GM19452 (cell line): ENCODE results near the gene COMMD7.
A peak's percentile ranks its signal among the peaks of the same experiment; 100 is the strongest.

Source experiments
- ATAC-seq: cut with Tn5 transposase; IDR thresholded peaks from one replicate; pipeline ENCODE4 v1.9.1; 2021; ENCODE audit not compliant: unreplicated experiment

The COMMD7 gene

DNA sequence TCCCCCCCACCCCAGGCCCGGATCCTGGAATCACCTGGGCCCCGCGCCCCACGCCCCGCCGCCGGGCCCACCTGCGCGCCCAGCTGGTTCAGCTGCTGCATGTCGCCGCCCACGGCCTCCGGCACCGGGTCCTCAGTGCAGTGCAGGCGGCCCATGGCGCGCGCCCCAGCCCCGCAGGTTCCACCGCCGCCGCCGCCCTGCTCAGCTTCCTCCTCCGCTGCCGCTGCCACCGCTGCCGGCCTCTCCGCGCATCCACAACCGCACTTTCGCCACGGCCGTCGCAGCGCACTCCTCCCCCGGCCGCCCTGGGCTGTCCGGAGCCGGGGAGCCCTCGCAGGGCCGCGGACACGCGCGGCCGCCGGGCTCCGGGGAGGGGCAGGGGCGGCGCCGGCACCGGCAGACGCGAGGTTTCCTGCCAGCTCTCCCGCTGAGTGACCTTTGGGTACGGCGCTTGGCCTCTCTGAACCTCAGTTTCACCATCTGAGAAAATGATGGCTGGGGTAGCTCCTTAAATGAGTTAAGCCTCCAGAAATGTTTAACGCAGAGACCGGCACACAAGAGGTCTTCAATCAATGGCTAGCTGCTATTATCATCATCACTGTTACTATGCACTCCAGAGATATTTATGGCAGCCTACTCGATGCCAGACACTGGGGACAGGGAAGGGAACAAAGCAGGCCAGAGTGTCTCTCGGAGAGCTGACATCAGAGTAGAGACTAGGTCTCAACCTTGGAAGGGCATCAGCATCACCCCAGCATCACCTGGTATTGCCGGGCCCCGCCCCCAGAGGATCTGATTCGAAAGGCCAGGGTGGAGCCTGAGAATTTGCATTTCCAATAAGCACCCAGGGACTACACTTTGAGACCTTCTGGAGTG is at the start of gene COMMD7:
TSS of gene COMMD7 (minus strand) at position 231 of the 876 bp plus-strand sequence. CDS start at position 155, 76 bp downstream.
- ATAC-seq, result peak; percentile 57

DNA sequence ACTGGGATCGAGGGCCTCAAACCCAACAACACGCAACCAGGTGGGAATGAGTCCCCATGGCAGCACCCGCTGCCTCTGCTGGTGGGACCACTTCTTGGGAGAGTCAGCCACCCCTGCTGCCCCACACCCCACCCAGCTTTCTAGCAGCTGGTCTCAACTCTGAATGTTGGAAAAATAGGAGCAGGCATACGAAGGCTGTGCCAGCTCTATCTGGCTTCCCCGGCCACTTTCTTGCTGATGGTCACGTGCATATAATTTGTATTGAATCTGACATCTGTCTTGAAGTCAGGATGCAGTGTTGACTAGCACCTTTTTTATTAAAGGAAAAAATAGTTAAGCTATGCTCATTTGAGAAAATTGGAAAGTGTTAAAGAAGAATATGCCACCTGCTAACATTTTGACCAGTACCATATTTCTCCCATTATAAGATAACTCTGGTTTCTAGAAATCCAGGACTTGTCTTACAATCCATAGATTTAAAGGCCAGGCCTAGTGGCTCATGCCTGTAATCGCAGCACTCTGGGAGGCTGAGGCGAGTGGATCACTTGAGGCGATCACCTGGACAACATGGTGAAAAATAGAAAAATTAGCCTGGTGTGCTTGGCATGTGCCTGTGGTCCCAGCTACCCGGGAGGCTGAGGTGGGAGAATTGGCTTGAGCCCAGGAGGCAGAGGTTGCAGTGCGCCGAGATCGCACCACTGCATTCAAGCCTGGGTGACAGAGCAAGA is 49.6 kb upstream of the COMMD7 start:
- no peak for ATAC-seq

DNA sequence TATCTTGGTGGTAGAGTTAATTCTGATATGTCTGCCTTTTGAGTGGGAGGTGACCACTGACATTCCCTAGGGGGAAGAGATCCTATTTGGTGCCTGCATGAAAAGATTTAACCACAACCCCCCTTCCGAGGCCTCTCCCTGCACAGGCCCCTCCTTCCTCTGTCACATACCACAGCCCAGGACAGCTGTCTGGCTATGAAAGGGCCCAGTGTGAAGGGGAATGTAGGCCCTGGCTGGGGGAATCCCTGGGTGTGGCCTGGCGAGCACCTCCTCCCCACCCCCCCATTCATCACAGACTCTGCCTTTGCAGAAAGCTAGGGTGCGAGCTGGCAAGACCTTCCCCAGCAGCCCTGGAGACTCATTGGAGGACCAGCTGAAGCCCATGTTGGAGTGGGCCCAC is 49.0 kb upstream of the COMMD7 start:
- ATAC-seq, result peak; percentile 72

DNA sequence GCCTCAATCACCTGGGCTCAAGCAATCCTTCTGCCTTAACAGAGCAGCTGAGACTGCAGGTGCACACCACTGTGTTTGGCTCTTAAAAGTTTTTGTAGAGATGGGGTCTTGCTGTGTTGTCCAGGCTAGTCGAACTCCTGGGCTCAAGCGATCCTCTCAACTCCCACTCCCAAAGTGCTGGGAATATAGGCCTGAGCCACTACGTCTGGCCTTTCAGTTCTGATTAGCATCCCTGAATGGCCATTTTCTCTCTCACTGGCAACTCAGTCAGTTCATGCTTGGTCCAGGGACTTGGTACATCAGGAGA is 47.4 kb upstream of the COMMD7 start:
- ATAC-seq, result no peak

DNA sequence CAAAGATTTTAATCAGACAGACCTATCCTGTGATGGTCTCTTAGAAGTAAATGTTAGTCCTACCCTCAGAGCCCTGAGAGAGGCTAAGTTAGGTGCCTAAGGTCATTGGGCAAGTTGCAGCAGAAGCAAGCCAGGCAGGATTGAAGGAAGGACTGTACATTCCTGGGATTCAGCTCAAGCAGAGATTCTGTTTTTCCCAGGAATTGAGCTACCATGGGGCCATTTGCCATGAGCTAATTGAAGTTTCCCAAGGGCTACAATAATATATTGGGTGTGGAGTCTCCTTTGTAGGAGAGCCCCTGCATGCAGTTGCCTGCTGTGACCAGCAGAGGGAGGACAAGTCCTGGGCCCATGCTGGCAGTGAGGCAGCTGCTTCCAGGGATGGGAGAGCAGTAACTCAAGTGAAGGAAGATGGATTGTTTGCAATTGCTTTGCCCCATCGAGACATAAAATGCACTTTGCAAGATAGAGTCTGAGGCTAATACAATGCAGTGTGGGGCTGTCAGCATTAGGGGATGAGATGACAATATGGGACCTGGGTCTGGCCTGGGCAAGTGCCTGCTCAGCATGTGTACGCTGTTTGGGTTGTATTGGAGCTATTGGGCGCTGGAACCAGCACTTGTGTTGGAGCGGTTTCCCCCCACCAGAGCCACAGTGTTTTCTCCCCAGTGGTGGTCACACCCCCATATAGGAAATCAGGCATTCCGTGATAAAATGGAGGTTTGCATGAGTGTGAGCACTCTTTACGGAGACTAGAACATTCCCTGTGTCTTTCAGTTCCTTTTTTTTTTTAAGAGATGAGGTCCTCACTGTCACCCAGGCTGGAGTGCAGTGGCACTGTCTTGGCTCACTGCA is 46.9 kb upstream of the COMMD7 start:
- peak; percentile 49 for ATAC-seq

DNA sequence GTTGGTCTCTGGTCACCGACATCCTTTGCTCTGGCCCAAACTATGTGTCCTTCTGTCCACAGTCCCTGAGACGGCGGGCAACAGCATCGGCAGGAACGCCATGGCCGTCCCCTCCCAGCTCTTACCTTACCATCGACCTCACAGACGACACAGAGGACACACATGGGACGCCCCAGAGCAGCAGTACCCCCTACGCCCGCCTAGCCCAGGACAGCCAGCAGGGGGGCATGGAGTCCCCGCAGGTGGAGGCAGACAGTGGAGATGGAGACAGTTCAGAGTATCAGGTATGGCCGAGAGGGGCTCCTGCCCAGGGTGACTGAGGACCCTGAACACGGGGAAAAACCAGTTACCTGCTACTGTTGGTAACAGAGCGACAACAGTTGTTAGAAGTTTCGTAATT is 43.9 kb upstream of the COMMD7 start:
- ATAC-seq, result no peak

DNA sequence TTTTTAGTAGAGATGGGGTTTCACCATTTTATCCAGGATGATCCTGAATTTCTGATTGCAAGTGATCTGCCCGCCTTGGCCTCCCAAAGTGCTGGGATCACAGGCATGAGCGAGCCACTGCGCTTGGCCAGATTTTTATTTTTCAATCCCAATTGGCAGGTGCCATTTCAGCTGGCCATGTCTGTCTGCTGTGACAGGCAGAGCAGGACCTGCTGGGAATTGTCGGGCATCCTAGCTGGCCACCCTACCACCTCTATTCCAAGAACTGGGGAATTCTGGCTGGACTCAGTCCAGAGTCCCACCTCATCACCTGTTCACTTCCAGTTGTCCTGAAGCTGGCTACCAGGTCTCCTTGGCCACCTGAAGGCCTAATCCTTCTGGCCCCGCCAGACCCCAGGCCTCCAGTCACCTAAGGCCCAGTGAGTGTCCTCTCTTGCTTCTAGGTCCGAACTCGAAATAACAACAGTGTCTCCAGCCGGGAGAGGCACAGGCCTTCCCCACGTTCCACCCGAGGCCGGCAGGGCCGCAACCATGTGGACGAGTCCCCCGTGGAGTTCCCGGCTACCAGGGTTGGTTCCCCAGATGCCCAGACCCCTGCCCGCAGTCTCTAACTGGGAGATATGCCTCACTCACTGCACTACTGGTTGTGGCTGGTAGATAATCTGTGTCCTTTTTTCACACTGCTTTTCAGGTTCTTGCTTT is 42.9 kb upstream of the COMMD7 start:
- no peak for ATAC-seq

DNA sequence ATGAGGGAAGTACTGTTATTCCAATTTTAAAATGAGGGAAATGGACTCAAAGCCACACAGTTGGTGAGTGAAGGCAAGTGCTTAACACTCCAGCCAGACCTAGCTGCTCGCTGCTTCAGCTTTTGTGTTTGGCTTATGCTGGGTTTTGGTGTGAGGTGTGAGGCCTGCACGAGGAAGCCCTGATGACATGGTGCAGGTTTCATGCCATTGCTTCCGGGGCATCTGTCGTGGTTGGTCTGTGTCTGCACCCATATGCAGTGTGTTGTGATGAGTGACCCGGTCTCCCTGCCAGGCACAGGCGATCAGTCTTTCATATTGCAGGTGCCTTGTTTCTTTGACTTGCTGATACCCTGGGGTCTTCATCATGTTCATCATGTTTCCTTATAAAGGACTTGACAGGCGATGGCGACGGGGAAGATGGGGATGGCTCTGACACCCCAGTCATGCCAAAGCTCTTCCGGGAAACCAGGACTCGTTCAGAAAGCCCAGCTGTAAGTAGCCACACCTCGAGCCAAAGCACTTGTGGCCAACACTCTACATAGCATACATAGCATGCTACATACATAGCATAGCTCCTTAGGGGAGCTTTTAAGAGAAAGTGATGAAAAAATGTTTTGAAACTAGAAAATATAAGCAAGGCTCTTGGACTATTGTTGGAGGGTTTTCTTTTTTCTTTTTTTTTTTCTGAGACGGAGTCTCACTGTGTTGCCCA is 41.3 kb upstream of the COMMD7 start:
- ATAC-seq, result no peak

DNA sequence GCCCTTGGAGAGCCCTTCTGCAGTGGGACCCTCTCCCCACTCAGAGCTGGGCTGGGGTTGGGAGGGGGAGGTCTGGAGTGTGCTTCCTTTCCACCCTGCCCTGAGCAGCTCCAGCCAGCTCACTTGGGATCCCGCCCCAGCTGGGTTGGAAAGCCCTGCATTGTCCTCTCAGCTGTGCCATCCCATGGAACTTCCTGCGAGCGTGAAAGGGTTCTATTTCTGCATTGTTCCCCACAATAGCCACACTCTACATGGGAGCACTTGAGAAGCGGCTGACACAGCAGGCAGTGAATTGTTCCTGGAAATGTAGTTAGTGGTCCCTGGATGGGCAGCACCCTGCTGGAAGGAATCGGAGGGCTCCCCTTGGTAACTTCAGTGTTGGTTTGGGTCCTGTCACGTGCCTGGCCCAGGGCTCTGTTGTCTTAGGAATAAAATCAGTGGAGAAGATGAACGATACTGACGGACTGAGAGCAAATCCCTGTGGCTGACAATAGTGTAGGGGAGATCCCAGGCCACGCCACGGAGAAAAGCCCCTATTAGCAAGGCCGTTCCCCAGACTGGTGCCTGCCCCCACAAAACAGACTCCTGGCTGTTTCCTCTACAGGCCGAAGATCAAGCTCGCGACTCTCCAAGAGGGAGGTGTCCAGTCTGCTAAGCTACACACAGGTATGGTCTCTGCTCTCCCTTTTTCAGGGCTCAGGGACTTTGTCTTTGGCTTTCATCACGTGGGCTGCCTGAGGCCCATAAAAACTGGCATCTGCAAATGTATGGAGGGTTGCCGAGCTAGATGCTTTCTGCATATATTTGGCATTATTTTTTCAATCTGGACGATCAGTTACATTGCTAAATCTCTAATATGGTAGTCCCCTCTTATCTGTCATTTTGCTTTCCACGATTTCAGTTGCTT is 37.7 kb upstream of the COMMD7 start:
- ATAC-seq, result no peak

DNA sequence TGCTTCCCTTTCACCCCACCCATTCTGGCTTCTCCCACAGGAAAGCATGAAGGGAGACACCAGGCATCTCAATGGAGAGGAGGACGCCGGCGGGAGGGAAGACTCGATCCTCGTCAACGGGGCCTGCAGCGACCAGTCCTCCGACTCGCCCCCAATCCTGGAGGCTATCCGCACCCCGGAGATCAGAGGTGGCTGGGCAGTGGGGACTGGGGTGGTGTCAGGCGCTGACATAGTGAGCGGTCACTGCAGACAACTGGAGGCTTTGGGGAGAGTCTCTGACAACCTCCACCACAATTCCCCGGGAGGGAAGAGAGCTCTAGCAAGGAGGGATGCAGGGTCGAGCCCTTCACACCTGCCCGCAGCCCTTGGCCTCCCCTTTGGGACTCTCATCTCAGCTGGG is 37.0 kb upstream of the COMMD7 start:
- no peak for ATAC-seq

DNA sequence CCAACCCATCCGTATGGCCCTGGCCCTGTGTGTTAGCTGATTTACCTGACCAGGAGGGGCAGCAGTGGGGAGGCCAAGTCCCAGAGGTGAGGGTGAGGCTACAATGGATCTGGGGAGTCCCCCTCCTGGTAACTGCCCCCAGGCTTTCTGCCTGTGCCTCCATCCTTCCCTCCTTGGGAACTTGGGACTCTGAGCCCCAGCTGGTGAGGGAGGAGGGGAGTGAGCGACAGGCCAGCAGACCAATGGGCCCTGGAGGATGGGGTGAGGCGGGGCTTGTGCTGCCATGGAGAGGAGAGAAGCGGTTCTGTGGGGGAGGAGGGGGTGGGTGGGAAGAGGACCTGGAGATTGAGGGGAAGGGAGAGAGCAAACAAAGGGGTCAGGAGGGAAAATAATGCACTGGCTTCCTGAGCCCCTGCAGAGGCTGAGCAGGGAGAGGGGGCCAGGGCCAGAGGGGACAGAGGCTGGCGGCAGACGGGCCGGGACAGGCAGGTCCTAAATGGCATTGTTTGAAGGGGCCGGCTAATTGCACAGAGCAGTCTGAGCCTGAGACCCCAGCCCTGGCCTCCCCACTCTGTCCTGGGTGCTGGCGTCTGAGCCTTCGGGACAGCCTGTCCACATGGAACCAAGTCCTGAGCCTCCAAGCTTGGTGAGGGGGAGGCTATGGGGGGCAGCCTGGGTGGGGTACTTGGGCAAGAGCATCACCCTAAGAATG is 36.4 kb upstream of the COMMD7 start:
- ATAC-seq, result no peak

DNA sequence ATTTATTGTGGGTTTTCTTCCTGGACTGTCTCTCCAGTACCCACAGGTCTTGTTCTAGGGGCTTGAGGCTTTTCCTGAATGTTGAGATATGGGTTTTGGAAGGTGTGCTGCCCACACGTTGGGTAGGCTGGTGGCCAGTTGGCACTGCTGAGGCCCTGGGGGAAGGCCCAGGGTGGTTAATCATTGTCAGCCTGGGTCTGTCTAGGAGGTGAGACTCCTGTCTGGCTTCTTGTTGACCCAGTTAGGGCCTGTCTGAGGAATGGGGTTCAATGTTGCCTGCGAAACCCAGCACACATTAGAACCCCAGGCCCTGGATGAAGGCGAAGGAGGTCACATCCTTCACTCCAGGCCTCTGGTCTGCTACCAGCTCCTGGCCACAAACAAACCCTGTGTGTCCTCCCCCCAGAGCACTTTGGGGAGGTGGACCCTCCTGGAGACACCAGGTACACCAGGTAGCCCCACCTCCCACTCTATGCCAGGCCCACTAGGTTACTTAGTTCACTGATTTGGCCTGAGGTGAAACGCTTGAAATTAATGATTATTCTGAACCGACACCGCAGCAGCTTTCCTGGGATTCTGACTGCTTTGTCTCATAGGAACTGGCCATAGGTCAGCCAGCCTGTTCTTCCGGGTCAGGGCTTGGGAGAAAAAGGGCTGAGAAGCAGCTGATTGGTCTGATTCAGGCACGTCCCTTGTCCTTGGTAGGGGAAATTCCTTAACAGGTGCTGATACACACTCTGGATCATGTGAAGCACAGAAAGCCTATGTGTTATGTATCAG is 34.1 kb upstream of the COMMD7 start:
- no peak for ATAC-seq

DNA sequence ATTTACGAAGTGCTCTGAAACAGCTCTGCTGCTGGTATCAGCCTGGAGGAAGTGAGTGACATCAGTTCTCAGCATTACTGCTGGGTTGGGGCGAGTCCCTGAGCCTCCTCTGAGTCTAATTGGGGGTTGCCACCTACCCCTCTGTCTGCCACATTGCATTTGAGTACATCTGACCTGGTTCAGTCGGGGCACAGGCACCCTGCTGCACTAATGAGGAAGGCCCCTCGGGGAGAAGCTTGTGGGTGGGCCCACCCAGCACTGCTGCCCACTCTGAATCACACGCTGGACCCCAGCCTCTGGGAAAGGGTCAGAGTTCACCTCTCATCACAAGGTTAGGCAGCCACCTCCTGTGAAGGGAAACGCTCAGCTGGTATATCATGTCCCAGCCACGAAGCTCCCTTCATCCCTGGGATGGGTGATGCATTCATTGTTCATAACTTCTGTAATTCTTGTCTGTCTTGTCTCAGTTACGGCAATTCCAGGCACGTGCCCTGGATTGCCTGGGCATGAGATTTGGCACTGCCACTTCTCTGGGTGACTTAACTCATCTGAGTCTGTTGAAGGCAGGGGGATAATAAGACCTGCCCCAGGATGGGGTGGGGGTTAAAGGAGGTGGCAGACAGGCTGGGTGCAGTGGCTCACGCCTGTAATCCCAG is 32.2 kb upstream of the COMMD7 start:
- ATAC-seq, result no peak

DNA sequence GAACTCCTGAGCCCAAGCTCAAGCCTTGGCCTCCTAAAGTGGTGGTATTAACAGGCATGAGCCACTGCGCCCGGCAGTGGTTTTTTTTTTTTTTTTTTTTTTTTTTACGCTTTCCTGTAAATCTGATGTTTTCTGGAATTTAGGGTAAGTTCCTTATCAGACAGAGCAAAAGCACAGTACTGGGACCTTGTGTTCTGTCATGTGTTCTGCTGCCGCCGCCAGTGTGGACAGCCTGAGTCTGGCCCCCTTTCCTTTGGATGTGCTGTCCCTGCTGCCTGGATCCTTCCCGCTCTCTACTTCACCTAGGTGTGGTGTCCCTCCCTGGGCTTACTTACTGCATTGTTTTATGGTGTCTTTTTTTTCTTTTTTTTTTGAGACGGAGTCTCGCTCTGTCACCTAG is 30.6 kb upstream of the COMMD7 start:
- no peak for ATAC-seq

DNA sequence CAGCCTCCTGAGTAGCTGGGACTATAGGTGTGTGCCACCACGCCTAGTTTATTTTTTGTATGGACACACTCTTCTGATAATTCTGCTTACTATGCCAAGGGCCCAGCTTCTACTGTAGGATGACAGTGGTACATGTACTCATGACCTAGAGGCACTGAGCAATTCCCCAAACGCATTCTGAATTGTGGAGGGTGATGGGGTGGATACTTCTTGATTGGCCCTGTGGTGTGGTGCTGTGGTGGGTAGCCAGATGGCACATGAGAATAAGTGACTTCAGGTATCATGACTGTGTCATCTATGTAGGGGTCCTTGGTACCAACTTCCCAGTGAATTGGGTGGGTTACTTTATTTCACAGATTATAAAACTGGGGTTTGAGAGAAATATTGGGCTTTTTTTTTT is 30.0 kb upstream of the COMMD7 start:
- no peak for ATAC-seq

DNA sequence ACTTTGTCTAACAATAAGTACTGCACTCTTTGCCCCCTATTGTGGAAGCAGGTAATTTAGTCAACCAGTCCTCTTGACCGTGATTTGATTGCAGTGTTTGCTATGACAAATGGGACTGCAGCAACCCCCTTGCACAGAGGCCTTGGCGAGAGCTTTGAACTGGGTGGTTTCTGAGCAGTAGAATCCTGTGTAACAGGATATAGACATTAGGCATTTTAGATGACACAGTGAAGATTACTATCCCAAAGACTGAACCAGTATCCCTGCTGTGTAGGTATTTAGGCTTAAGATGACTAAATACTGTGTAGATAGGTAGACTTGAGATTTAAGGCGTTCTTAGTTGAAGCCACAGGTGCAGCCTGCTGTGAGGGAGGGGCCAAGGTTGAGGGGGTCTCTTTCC is 28.8 kb upstream of the COMMD7 start:
- no peak for ATAC-seq

DNA sequence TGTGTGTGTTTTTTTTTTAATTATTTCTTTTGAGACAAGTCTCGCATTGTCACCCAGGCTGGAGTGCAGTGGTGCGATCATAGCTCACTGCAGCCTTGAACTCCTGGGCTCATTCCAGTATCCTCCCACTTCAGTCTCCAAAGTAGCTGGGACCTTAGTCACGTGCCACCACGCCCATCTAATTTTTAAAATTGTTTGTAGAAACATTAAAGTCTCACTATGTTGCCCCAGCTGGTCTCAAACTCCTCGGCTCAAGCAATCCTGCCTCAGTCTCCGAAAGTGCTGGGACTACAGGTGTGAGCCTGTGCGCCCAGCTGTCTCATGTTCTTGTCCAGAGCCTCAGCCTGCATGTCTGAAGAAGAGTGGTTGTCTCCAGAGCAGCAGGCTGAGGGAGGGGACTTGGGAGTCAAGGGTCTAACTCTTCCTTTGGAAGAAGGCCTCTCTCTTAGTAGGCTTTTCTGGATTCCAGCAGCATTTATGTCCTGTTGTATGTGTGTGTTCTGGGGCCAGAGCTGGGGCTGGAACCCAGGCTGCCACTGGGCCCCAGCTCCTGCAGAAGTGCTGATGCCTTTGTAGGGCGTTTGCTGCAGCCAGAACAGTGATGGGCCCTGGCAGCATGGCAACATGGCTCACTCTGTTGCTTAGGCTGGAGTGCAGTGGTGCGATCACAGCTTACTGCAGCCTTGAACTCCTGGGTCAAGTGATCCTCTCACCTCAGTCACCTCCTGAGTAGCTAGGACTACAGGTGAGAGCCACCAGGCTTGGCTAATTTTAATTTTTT is 24.3 kb upstream of the COMMD7 start:
- no peak for ATAC-seq
